COLO829 (cell line): Measurements from ENCODE around the gene PODN.
A peak's percentile ranks its signal among the peaks of the same experiment; 100 is the strongest.

Experiments used
- DNase-seq: peaks from one replicate; pipeline ENCODE4 v3.0.0; 2012; ENCODE audit warnings: low spot score

The PODN gene, protein sequence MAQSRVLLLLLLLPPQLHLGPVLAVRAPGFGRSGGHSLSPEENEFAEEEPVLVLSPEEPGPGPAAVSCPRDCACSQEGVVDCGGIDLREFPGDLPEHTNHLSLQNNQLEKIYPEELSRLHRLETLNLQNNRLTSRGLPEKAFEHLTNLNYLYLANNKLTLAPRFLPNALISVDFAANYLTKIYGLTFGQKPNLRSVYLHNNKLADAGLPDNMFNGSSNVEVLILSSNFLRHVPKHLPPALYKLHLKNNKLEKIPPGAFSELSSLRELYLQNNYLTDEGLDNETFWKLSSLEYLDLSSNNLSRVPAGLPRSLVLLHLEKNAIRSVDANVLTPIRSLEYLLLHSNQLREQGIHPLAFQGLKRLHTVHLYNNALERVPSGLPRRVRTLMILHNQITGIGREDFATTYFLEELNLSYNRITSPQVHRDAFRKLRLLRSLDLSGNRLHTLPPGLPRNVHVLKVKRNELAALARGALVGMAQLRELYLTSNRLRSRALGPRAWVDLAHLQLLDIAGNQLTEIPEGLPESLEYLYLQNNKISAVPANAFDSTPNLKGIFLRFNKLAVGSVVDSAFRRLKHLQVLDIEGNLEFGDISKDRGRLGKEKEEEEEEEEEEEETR

DNA sequence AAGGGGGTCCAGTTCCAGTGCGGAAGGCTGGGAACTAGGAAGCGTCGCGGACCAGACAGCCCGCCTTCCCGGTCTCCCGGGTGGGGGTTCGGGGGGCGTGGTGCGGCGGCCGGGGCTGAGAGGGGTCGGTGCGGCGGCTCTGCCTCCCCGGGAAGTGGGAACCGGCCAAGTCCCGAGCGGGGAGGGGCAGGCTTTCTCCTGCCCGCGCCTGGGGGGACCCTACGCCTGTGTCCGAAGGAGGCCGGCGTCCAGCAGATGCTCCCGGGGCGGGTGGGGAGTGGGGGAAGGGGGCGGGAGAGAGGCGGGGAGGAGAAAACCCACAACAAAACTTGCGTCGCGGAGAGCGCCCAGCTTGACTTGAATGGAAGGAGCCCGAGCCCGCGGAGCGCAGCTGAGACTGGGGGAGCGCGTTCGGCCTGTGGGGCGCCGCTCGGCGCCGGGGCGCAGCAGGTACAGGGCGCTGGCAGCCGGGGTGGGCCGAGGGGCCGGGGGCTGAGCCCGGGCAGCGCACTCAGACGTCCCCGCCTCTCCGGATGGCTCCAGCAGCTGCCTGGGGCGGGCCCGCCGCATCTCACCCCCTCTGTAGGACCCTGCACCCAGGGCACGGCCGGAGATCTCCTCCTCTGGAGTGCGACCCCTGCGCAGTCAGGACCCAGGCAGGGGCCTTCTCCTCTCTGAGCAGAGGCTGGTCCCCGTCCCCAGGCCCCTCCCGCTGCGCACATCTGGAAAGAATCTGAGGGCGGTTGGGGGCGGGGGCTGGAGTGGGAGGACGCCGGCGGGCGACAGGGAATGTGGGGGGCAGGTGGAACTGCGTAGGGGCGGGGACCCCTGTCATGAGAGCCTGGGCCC is at the start of gene PODN:
Gene PODN, plus strand, starts transcription at position 355 of the 849 bp plus-strand sequence. CDS start 7,643 bp downstream, outside the sequence.
- DNase-seq: no peak

DNA sequence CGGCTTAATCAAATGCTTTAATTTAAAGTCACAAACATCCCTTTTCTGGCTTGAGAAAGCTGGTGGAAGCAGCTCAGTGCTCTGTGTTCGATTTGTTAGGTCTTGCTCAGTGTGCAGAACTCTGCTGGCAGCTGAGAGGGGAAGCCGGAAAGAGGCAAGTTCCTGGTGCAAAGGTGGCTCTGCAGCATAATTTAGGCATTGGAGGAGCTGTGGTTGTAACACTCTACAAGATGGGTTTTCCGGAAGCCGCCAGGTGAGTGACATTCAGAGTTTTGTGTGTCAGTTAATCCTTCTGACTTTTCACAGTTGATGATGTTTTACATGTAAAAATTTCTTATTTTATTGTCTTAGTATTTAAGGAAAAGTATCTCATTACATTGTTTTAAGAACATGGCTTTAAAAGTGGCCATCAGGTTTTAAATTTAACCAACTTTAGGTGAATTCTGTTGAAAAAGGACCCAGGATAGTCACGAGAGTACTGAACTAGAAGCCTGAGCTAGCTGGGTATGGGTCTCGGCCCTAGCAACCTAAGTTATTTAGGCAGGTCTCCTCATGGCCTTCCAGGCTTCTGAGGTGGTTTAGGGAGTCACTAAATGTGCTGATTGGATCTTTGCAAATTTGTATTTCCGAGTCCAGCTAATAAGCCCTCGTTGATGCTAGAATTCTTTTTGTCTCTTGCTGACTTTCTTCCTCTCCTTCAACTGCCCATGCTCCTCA is 47.1 kb upstream of the PODN start:
- DNase-seq: peak; percentile 71

DNA sequence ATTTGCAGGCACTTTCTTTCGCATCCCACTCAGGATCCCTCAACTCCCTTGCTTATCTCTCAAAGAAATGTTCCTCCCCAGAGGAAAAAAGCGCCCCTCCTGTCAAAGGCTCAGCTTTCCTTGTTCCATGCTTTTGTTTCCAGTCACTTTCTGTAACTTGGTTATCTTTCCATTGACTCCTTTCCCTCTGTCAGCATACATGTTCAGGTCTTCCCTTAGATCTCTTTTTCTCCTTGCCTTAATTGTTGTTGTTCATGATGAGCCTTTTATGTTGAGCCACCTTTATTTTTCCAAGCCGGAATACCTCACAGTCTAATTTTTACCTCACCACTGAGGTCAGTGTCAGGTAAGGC is 46.5 kb upstream of the PODN start:
- no peak for DNase-seq

DNA sequence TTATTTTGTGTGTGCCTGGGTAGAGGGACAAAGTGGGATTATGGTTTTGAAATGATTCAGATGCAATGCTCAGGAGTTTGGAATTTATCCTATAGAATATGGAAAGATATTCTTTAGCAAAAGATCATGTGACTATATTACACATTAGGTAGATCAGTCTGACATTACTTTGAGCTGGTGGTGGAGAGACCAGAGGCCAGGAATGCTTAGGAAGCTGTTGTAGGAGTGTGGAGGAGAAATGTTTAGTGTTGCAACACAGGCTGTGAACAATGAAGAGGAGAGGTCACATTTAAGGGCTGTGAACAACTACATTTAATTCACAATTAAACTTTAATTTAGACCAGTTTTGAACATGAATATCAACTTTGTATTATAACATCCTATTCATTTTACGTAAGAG is 45.3 kb upstream of the PODN start:
- no peak for DNase-seq

DNA sequence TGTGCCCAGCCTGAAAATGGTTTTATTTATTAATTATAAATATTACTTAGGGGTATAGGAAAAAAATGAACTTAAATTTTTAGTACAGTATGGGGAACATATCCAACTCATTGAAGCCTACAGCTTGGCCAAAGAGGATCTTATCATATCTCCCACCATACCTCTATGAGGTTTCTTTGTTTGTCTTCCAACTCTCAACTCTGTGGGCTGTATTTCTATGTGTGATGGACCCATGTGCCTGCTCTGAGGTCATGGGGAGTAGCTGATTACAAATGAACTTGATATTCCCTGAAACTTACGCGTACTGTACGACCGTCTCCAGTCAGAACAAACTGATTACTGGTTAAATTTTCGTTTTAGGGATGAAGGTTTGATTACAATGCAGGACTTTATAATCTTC is 41.4 kb upstream of the PODN start:
- DNase-seq: no peak

DNA sequence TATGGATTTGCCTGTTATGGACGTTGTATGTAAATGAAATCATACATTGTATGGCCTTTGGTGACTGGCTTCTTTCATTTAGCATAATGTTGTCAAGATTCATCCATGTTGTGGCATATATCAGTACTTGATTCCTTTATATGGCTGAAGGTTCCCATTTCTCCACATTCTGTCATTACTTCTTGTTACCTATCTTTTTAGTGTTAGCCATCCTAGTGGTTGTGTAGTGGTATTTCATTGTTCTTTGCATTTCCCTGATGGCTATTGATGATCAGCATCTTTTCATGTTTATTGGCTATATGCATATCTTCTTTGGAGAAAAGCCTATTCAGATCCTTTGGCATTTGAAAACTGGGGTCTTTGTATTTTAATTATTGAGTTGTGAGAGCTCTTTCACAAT is 39.8 kb upstream of the PODN start:
- no peak for DNase-seq

DNA sequence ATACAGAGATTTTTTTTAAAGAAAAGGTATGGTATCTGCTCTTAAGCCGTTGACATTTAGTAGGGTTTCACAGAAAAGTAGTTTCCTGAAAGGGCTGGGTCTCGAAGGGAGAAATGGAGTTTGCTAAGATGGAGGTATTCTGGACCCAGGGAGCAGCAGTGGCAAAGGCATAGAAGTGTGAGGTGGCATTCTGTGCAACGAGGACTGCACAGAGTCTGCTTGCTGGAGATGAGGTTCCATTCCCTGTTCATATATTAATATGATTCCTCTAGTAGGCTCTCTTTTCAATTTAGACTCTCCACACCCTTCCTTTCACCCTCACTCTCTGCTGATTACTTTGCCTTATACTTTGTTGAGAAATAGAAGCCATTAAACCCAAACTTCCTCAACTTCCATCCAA is 38.5 kb upstream of the PODN start:
- DNase-seq: no peak

DNA sequence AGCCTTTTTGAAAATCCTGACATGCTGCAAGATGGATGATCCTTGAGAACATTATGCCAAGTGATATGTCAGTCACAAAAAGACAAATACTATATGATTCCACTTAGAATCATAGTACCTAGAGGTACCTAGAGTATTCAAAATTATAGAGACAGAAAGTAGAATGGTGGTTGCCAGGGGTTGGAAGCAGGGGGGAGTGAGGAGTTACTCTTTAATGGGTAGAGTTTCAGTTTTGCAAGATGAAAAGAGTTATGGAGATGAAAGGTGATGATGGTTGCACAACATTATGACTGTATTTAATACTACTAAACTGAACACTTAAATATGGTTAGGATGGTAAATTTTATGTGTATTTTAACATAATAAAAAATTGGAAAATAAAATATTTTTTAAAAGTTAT is 37.9 kb upstream of the PODN start:
- DNase-seq: no peak

DNA sequence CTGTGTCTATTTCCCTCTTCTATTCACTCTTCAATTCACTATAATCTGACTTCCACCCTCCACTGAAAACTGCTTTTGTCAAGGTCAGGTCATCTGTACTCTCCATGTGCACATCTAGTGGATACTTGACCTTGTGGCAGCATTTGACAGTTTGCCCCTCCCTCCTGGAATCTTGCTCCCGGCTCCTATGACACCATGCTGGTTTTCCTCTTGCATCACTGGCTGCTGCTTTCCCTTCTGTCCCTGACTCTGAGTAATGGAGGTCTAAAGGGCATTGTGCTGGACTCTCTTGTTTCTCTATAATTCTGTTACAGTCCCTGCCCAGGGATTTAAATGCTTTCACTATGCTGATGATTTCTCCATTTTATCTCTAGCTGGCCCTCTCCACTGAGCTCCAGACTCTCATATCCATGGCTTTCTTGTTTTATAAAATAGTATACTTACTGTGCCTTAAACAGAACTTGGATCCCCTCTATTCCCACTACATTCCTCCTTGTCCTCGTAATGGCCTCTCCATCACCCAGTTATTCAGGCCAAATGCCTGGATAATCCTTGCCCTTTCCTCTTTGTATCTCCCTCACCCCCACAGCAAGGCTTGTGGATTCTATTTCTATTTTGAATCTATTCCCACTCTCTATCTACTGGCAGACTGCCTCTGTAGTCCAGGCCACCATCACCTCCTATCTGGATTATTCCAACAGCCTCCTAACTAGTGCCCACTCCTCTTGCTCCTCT is 36.8 kb upstream of the PODN start:
- DNase-seq: peak; percentile 22

DNA sequence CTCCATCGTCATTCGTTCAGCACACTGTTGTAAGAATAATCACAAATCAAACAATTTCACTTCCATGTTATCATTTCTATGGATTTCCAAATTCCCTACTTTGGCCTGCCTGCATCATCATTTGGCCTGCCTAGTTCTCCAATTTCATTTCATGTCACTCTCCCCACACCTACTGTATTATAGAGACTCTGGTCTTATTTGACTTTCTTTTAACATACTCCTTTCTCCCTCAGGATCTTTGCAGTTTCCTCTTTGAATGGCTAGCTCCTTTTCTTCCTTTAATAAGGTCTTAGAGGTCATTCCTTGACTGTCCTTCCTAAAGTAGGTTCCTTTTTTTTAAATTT is 36.3 kb upstream of the PODN start:
- DNase-seq: no peak

DNA sequence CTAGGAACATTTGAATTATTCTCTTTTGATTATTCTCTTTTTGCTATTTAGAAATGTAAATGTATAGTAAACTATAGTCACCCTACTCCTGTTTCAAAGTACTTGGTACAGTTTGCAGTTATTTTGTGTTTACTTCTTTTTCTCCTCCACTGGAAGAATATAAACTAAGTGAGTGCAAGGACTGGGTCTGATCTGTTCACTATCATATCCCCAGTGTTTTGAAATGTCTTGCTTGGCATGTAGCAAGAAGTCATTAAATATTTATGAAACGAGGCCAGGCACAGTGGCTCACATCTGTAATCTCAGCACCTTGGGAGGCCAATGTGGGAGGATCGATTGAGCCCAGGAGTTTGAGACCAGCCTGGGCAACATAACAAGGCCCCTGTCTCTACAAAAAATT is 35.8 kb upstream of the PODN start:
- DNase-seq: no peak

DNA sequence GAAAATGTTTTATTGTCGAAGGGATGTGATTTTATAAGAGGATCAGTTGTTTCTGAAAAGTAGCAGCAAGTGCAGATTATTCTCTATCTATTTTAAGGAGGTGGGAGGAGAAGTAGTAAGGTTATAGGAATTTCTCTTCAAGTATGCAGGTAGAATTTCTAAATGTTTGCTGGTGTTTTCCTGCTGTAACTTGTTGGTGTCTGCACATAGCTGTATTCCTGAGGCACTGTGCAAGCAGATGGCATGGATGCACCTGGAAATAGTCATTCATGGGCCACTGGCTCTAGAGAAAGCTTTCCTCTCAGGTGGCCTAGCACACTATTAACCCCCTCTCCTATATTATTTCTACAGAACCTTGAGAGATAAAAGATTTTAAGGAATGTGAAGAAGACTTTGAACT is 30.3 kb upstream of the PODN start:
- DNase-seq: no peak

DNA sequence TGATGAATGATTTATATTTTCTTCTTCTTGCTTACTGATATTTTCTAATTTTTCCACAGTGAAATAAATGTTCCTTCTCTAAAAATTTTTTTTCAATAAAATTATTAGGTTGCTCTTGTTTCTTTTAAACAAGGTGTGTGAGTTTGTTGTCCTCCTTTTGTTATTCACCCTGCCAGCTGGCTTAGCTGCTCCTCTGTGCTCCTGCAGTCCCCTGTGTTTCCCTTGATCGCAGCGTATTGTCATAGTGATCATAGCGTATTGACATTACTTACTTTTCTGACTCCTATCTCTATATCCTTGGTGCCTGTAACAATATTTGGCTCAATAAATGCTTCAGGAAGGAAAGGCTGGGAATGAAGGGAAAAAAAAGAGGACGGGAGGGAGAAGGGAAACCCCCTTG is 24.9 kb upstream of the PODN start:
- no peak for DNase-seq

DNA sequence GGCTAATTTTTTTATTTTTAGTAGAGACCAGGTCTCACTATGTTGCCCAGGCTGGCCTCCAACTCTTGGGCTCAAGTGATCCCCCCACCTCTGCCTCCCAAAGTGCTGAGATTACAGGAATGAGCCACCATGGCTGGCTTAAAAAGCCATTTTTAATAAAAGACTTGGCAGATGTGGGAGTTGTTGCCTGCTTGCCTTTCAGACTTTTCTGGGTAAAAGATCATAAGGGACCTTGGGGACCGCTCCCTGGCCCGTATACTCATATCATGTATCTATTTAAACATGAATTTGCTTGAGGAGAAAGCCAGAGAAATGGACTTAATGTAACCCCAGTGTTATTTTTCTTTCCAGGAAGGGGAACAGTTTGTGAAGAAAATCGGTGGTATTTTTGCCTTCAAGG is 23.4 kb upstream of the PODN start:
- no peak for DNase-seq

DNA sequence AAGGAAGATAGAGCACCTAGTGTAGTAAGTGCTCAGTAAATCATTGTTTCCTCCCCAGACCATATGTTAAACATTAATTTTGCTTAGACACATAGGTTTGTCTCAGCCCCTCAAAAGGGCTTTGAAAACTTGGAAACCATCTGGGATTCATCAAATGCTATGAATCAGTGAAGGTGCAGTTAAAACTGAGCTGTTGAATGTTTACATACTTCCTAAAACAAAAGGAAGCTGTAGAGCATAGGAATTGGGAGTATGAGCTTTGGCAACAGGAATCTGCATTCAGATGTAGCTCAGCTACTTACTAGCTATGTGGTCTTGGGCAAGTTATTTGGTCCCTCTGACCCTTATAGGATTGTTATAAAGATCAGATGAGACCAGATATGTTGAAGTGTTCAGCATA is 18.7 kb upstream of the PODN start:
- no peak for DNase-seq

DNA sequence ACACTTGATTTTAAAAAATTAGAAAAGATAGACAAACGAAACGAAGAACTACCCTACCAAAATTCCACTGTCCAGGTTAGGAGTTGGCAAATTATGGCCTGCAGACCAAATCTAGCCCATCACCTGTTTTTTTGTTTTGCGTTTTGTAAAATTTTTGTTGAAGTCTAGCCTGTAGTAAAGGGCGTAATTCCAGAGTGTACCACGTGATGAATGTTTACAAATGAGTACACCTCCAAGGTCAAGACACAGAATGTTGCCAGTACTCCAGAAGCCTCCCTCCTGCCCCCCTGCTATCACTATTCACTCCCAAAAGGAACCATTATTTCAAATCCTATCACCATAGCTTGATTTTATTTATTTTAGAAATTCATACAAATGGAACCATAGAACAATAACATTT is 17.1 kb upstream of the PODN start:
- no peak for DNase-seq

DNA sequence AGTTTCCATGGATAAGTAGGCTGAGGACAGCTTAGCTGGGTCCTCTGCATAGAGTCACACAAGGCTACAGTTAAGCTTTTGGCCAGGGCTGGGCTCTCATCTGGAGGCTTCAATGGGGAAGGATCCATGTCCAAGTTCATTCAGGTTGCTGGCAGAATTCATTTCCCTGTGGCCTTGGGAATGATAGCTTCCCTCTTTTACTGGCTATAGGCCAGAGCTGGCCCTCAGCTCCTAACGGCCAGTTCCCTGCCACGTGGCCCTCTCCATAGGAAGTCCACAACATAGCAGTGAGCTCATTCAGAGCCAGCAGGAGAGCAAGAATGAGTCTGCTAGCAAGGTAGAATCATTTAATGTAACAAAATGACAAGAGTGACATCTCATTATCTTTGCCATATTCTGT is 15.1 kb upstream of the PODN start:
- DNase-seq: no peak

DNA sequence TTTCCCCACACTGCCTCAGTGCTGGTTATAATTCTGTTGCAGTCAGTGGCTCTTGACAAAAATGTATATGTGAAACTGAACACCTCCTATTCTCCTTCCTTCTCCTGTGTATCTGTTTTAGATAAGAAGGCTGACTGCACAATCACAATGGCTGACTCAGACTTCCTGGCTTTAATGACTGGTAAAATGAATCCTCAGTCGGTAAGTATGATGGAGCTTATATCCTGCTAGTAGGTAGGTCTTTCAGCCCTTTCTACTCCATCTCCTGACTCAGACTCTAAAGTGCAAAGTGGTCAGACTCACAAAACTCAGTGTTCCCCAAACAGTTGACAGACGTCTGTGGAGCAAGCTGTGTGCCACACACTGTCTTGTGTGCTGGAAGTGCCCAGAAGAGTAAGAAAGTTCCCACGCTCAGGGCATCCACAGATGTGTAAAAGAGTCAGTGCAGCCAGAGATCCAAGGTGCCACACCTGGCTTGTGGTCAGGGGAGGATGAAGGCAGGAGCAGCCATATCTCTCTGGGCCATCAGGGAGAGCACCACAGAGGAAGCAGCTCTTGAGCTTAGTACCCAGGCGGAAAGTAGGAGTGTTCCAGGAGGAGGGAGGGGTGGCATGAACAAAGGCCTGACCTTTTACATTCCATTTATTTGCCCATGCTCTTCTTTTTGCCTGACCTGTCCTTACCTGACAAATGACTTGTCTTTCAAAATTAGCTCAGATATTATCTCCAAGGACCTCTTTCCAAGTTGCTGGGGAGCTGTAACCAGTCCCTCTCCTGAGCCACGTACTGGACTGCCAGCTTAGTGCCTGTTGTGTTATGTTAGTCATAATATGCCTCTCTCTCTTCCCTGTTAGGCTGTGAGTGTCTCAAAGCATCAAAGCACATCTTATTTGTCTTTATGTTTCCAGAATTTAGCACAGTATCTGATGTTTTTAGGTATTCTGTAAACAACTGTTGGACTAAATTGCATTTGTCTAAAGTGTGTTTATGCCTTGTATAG is 14.0 kb upstream of the PODN start:
- no peak for DNase-seq

DNA sequence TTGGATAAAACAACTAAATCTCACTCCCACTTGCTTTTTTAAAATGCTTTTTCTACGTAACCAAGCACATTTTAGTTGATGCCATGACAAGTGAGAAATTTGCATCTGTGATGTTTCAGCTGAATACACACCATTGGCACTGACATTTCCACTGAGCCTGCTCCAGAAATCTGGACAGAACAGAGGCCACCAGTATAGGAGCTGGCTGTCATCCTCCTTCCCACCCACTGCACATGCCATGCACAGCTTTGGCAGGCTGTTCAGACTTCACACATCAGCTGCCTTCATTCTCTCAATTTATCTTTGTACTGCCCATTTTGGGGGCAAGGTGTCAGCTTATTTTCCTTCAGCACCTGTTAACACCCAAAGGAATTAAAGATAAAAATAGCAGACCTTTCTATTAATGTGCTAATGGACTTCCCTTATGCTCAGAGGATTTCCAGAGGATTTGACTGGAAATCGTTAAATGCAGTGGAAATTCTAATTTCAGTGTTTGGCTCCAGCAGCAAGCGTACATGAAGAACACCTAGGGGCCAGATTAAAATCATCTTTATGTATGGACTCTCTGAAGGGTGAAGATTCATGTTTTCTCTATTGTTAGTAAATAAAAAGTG is 12.9 kb upstream of the PODN start:
- DNase-seq: no peak

DNA sequence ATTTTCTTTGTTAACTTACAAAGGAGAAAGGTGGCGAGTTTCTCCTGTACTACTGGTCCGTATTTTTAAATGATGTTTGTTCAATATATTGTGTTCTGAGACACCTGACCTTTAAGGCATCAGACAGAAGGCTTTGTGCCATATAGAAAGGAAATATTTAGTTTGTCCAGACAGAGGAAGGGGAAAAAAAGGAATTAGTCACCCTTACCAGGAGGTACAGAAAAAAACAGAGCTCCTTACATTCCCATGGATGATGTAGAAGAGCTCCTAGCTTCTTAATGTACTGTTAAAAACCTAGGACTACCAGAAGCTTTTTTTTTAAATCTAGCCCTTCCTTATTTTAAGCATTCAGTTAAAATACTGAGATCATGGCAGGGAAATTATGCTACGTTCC is 12.4 kb upstream of the PODN start:
- no peak for DNase-seq
